Melanocyte of skin (primary cell): ENCODE results near the gene IL17RC. TPM values are rescaled to one million over a fixed set of nuclear protein-coding genes. Genes with fewer than 3 reads are reported as not detected.

Experiments used
- small RNA-seq, 2 donors: library from RNA; depleted of rRNA; stranded (forward); fragments of <200 nt; gene quantifications; one replicate each; pipeline ENCODE3, GENCODE V24; 2012
- total RNA-seq, 2 donors: library from RNA; depleted of rRNA; stranded (reverse); fragments of >200 nt; gene quantifications; 2 replicates each; pipeline ENCODE4 v1.2.3, GENCODE V29; 2012

Gene IL17RC, protein sequence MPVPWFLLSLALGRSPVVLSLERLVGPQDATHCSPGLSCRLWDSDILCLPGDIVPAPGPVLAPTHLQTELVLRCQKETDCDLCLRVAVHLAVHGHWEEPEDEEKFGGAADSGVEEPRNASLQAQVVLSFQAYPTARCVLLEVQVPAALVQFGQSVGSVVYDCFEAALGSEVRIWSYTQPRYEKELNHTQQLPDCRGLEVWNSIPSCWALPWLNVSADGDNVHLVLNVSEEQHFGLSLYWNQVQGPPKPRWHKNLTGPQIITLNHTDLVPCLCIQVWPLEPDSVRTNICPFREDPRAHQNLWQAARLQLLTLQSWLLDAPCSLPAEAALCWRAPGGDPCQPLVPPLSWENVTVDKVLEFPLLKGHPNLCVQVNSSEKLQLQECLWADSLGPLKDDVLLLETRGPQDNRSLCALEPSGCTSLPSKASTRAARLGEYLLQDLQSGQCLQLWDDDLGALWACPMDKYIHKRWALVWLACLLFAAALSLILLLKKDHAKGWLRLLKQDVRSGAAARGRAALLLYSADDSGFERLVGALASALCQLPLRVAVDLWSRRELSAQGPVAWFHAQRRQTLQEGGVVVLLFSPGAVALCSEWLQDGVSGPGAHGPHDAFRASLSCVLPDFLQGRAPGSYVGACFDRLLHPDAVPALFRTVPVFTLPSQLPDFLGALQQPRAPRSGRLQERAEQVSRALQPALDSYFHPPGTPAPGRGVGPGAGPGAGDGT
- 10 to 100 TPM; 42.3 to 42.7 TPM for total RNA-seq

DNA sequence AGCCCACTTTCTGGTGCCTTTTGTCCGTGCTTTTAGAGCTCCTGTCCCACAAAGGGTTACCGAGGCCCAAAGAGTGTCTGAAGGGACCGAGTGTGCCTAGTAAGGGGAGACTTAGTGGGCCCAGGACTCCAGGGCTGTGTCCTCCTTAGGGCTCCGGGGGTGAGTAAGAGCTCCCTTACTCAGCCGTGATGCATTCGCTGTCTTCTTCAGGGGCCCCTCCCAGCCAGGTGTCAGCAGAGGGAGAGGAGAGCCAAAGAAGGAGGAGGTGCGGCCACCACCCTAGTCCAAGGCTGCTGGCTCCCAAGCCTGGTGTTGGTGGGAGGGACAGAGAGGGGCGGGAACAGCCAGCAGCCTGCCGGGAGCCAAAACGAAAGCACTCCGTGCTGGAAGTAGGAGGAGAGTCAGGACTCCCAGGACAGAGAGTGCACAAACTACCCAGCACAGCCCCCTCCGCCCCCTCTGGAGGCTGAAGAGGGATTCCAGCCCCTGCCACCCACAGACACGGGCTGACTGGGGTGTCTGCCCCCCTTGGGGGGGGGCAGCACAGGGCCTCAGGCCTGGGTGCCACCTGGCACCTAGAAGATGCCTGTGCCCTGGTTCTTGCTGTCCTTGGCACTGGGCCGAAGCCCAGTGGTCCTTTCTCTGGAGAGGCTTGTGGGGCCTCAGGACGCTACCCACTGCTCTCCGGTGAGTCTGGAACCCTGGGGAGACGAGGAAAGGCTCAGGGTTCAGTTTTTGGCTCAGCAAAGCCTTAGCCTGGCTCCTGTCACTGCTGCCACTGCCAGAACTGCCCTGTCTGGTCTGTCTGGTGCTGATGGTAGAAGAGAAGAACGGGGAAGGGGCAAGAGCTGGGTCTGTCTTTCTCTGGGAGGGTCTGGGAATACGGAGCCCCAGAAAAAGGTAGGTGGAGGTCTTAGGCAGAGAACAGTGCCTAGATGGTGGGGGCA lies at the start of gene IL17RC:
TSS of gene IL17RC (plus strand) at position 365 of the 947 bp plus-strand sequence. CDS start at position 583, 218 bp downstream.

DNA sequence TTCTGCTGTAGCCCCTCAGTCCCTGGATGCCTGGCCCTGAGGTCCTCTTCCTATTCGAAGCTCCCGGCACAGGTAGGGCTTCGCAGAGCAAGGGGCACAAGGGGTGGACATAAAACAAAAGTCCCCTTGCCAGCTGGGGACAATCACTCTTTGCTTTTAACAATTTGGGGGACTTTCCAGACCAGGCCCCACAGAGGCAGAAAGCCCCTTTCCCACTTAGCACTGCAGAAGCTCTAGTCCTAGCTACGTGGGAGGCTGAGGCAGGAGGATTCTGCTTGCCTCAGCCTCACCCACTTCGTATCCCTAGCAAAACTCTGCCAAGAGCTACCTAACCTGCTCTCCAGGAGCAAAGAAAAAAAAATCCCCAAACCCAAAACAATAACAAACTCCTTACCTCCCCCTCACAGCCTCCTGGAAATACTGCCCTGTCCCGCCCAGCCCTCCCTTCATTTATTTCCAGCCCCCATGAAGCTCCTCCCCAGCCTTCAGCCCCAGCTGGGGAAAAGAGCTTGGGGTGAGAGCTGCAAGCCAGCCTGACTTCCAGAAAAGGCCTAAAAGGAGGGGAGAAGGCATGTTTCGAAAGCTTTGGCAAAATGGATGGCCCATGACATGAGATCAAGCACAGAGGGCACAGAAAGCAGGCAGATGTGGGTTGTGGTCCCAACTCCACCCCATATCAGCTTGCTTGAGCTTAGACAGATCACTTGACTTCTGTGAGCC lies 36.9 kb upstream of the IL17RC start, which contains the start of gene CIDEC:
TSS of gene CIDEC (minus strand) at position 424 of the 720 bp plus-strand sequence. CDS start 1,767 bp downstream, outside the sequence.

DNA sequence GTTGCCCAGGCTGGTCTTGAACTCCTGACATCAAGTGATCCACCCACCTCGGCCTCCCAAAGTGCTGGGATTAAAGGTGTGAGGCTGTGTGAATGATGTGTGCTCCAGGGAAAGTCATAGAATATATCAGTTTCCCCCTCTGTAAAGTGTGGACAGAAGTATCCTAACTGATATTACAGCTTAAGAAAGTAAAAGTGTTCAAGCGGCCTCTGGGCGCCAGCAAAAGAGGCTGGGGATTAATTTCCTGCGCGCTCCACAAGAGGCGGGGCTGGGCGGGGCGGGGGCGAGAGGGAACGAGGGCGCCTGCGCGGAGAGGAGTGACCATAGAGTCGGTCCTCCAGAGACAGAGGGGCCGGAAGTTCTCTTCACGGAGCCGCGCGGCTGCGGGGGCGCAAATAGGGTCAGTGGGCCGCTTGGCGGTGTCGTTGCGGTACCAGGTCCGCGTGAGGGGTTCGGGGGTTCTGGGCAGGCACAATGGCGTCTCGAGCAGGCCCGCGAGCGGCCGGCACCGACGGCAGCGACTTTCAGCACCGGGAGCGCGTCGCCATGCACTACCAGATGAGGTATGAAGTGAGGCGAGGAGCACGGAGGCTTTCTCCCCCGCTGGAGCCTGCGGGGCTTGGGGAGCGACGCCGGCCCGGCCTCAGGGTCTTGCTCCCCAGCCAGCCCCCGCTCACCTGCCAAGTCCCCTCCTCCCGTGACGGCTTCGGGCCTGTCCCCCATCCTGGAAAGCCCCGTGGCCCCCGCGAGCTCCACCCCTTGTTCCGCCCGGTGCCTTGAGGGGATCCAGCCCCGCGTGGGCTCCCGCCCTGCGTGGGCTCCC lies 26.4 kb upstream of the IL17RC start, which contains the start of gene JAGN1:
TSS of gene JAGN1 (plus strand) at position 362 of the 823 bp plus-strand sequence. CDS start at position 475, 113 bp downstream.

DNA sequence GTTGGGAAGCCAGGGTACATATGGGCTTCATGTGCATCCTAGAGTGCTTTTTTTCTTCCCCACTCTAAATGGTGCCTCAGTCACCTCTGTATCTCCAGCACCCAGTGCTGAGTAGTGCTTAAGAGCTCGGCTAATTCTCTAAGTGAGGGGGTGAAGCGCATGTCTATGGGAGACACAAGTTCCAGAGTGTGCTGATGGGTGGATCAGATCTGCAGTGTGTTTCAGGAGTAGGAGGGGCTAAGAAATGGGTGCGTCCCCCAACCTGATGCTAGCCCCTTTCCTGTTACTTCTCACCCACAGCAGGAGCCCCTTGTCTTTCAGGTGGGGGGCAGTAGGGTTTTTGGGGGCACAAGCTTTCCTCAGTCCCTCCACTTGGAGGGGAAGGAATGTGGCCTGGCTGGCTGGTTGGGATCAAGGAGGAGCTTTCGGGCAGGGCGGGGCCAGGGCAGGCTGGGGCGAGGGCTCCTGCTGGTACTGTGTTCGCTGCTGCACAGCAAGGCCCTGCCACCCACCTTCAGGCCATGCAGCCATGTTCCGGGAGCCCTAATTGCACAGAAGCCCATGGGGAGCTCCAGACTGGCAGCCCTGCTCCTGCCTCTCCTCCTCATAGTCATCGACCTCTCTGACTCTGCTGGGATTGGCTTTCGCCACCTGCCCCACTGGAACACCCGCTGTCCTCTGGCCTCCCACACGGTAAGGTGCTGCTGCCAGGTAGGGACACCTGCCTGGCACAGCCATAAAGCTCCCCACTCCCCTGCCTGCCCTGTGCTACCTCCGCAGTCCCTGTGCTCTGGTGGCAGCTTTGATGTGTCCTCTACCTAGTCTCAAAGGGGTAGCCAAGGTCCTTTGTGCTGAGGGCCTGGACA lies 14.3 kb upstream of the IL17RC start, which contains the start of gene IL17RE:
TSS of gene IL17RE (plus strand) at position 477 of the 866 bp plus-strand sequence. CDS start at position 562, 85 bp downstream.

DNA sequence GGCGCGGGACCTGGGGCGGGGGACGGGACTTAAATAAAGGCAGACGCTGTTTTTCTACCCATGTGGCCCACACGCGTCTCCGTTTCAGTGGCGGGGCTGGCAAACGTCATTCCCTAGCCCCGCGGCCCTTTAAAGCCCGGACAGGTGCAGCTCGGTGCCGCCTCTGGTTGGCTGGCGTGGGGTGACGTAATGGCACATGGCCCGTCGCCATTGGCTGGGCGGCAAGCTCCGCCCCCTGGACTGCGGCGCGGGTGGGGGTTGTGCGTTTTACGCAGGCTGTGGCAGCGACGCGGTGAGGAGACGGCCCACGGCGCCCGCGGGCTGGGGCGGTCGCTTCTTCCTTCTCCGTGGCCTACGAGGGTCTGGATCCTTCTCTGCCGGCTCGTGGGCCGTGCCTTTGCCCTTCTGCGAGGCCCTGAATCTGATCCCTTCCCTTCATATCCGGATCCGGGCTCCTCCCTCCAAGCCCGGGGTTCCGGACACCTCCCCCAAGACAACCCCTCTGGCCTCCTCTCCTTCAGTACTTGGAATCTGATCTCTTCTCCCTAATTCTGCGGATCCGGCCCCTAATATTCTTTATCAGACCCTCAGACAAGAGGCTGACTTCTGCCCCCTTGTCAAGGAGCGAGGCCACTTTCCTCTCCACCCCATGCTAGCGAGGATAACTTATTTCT lies 16.8 kb downstream of the IL17RC start, which contains the start of gene CRELD1:
TSS of gene CRELD1 (plus strand) at position 274 of the 674 bp plus-strand sequence. CDS start 605 bp downstream, outside the sequence.

DNA sequence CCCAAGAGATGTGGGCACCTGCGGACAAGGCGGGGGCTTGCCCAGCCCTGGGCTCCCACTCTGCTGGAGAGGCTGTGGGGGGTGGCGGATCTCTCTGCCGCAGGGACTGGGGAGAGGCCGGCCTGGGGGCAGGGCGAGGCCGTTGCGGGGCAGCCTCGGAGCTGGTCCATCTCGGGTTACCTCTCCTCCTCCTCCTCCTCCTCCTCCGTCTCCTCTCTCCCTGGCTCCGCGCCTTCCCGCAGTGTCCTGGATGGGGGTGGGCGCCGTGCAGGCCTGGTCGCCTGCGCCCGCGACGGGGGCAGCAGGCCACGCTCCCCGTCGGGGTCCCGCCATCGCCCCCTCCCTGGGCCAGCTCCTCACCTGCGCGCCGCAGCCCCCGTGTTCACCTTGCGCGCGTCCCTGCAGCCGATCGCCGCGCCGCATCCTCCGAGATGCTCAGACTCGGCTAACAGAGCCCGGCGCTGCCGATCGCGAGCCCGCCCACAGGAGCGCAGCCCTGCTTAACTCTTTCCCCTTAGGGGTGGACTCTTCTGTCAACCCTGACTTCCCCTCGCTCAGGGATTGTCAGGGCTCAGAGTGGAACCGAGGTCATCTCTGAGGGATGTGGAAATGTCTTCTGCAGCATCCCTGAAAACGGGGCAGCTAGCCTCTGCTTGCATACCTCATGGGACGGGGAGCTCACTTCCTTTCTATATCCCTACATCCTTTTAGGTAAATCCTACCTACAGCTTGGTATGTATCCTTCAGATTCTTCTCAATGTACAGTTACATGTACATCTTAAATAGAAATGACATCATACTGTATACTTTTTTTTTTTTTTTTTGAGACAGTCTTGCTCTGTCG lies 35.3 kb downstream of the IL17RC start, which contains the start of gene PRRT3:
TSS of gene PRRT3 (minus strand) at position 447 of the 844 bp plus-strand sequence. CDS start 2,293 bp downstream, outside the sequence.

Small RNA genes within 50 kb of the gene (small RNA-seq; reads per million reads assigned to genes)
- 0 reads per million in 2 donors for gene RNU6-882P

Other genes starting within 250 kb of the IL17RC start
- gene CPNE9, start 213.3 kb upstream of the IL17RC start, total RNA-seq: not detected
- gene BRPF1, start 185.4 kb upstream of the IL17RC start, total RNA-seq: 10 to 100 TPM; 14.1 to 19.6 TPM
- gene OGG1, start 167.1 kb upstream of the IL17RC start, total RNA-seq: 10 to 100 TPM; 12.7 to 19.3 TPM
- 10 to 100 TPM; 11.0 to 12.0 TPM for gene CAMK1, start 147.2 kb upstream of the IL17RC start, total RNA-seq
- gene TADA3, start 124.6 kb upstream of the IL17RC start, total RNA-seq: 10 to 100 TPM; 52.6 to 58.8 TPM
- 100 to 1,000 TPM; 248 to 332 TPM for gene ARPC4, start 124.0 kb upstream of the IL17RC start, total RNA-seq
- 10 to 100 TPM in 1 of 2 donors, 1 to 10 TPM in 1; 5.3 to 13.1 TPM for gene TTLL3, start 106.8 kb upstream of the IL17RC start, total RNA-seq
- gene RPUSD3, start 73.1 kb upstream of the IL17RC start, total RNA-seq: 10 to 100 TPM; 29.9 to 47.0 TPM
- not detected for gene CIDEC, start 36.8 kb upstream of the IL17RC start, total RNA-seq
- 10 to 100 TPM; 41.6 to 51.0 TPM for gene JAGN1, start 26.5 kb upstream of the IL17RC start, total RNA-seq
- gene IL17RE, start 14.2 kb upstream of the IL17RC start, total RNA-seq: 1 to 10 TPM; 1.0 to 1.3 TPM
- gene CRELD1, start 16.7 kb downstream of the IL17RC start, total RNA-seq: 10 to 100 TPM; 15.5 to 16.0 TPM
- gene PRRT3, start 35.3 kb downstream of the IL17RC start, total RNA-seq: 1 to 10 TPM in 1 of 2 donors, under 1 TPM in 1; 1.00 to 4.5 TPM
- 10 to 100 TPM; 71.6 to 96.6 TPM for gene EMC3, start 69.7 kb downstream of the IL17RC start, total RNA-seq
- 10 to 100 TPM; 28.9 to 59.3 TPM for gene FANCD2, start 109.3 kb downstream of the IL17RC start, total RNA-seq
- gene FANCD2OS, start 191.2 kb downstream of the IL17RC start, total RNA-seq: not detected
- 10 to 100 TPM; 79.9 to 81.6 TPM for gene BRK1, start 198.6 kb downstream of the IL17RC start, total RNA-seq
- 10 to 100 TPM; 26.5 to 30.6 TPM for gene VHL, start 224.7 kb downstream of the IL17RC start, total RNA-seq
- gene IRAK2, start 247.8 kb downstream of the IL17RC start, total RNA-seq: 1 to 10 TPM; 1.7 to 7.6 TPM